Measurements from ENCODE around the gene GPC5. TPM values are rescaled to one million over a fixed set of nuclear protein-coding genes. Genes with fewer than 3 reads are reported as not detected.

GPC5 gene
- total RNA-seq, 4 donors from 2014 or later, result 0.24 to 30.8 (median 1.8) TPM; not detected in 1

GRCh38 chr13:92362717-92363116, 964.3 kb downstream of the GPC5 start:
- Histone ChIP-seq H3K27ac (no peak overlapping the region), H3K9me3 (no peaks in the 10 kb centered on the region), H3K27me3 (no peaks in the 10 kb centered on the region), H3K36me3 (no peaks in the 10 kb centered on the region), H3K4me3 (no peak overlapping the region), H3K4me1 (no peaks in the 10 kb centered on the region)
- TF ChIP-seq POLR2A (IDR thresholded peaks at IDR 0.05) (no peak), CTCF (IDR thresholded peaks at IDR 0.05) (no peak)
- no peak for DNase-seq
- intact Hi-C loops (cut with DNase I; ENCODE audit: low total_unique reads), result no loop called here

GRCh38 chr13:92365904-92366303, 967.5 kb downstream of the GPC5 start:
- Histone ChIP-seq H3K4me3 (no peak overlapping the region), H3K9me3 (no peaks in the 10 kb centered on the region), H3K4me1 (no peaks in the 10 kb centered on the region), H3K27ac (no peak overlapping the region), H3K27me3 (no peaks in the 10 kb centered on the region), H3K36me3 (no peaks in the 10 kb centered on the region)
- TF ChIP-seq POLR2A (IDR thresholded peaks at IDR 0.05) (no peak), CTCF (IDR thresholded peaks at IDR 0.05) (no peak)
- DNase-seq, result no peak
- intact Hi-C loops (cut with DNase I; ENCODE audit: low total_unique reads), result no loop called here

GRCh38 chr13:92377396-92377795, 979.0 kb downstream of the GPC5 start:
- H3K9me3 ChIP-seq, result no peaks in the 10 kb centered on the region
- no peaks in the 10 kb centered on the region for H3K36me3 ChIP-seq
- intact Hi-C loops (cut with DNase I; ENCODE audit: low total_unique reads), result no loop called here
- H3K27ac ChIP-seq, result no peak overlapping the region
- H3K4me1 ChIP-seq, result no peaks in the 10 kb centered on the region
- H3K4me3 ChIP-seq, result no peak overlapping the region
- TF ChIP-seq POLR2A (IDR thresholded peaks at IDR 0.05) (no peak), CTCF (IDR thresholded peaks at IDR 0.05) (no peak)
- DNase-seq, result no peak
- H3K27me3 ChIP-seq, result no peaks in the 10 kb centered on the region

GRCh38 chr13:92379371-92379770, 981.0 kb downstream of the GPC5 start:
- H3K4me3 ChIP-seq, result no peak overlapping the region
- no peaks in the 10 kb centered on the region for H3K36me3 ChIP-seq
- TF ChIP-seq POLR2A (IDR thresholded peaks at IDR 0.05) (no peak), CTCF (IDR thresholded peaks at IDR 0.05) (no peak)
- no peak overlapping the region for H3K27ac ChIP-seq
- no peaks in the 10 kb centered on the region for H3K9me3 ChIP-seq
- H3K4me1 ChIP-seq, result no peaks in the 10 kb centered on the region
- intact Hi-C loops (cut with DNase I; ENCODE audit: low total_unique reads), result no loop called here
- H3K27me3 ChIP-seq, result no peaks in the 10 kb centered on the region
- no peak for DNase-seq

- TF ChIP-seq CTCF (IDR thresholded peaks at IDR 0.05) (no peak), POLR2A (IDR thresholded peaks at IDR 0.05) (no peak)
- H3K9me3 ChIP-seq, result no peaks in the 10 kb centered on the region
- H3K4me3 ChIP-seq, result no peak overlapping the region
- intact Hi-C loops (cut with DNase I; ENCODE audit: low total_unique reads), result no loop called here
- H3K4me1 ChIP-seq, result no peaks in the 10 kb centered on the region
- no peaks in the 10 kb centered on the region for H3K27me3 ChIP-seq
- H3K27ac ChIP-seq, result no peak overlapping the region
- no peaks in the 10 kb centered on the region for H3K36me3 ChIP-seq
- DNase-seq, result no peak
Observed at GRCh38 chr13:92384410-92384809, 986.0 kb downstream of the GPC5 start.

Measured in uterus (tissue), 4 donors.